Measurements from ENCODE around the gene BRD1. TPM values are rescaled to one million over a fixed set of nuclear protein-coding genes. Genes with fewer than 3 reads are reported as not detected.

The BRD1 gene
- total RNA-seq, 1 donor from 2014 or later, result 40.3 TPM

DNA sequence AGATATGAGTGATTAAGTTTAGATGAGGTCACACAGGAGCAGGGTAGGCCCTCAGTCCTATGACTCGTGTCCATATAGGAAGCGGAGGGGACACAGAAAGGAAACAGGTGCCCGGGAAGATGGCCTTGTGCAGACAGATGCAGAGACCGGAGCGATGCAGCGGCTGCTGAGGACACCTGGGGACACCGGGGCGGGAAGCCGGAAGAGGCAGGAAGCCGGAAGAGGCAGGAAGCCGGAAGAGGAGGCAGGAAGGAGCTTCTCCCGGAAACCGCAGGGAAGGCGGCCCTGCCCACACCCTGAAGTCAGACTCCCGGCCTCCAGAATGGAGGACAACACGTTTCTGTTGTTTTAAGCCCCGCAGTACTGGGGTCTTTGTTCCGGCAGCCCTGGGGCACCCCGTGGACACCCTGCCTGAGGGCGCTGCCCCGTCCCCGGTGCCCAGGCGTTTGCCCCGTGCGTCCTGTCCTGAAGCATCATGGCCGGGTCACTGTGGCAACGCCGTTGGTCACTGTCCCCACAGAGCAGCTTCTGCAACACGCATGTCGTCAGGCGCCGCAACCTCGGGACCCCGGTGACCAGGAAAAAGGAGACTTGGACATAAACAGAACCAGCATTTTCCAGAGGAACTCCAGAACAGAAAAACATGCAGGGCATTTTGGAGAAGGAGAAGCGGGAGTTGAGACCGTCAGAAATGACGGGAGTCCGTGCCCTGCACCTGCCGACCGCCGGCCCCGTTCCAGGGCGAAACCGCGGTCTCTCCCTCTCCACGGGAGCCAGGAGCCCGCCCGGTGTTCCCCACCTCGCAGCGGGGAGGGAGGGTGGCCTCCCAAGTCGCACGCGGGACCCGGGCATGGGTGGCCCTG lies 103.4 kb downstream of the BRD1 start:
- peak; percentile 52 for DNase-seq (ENCODE audit: low spot score)
- Mint-ChIP-seq H3K36me3 (ENCODE audit: low read depth, unreplicated experiment) (no peaks in the 10 kb centered on the region), H3K27me3 (ENCODE audit: unreplicated experiment) (peaks cover 8% of the 10 kb centered on the region), H3K27ac (ENCODE audit: unreplicated experiment) (no peak overlapping the region), H3K4me3 (ENCODE audit: unreplicated experiment) (peak overlapping the region; percentile 59), H3K9me3 (ENCODE audit: unreplicated experiment) (no peaks in the 10 kb centered on the region), H3K4me1 (ENCODE audit: unreplicated experiment) (peaks cover 23% of the 10 kb centered on the region)
- no peak for TF ChIP-seq CTCF (IDR thresholded peaks at IDR 0.05; ENCODE audit: unreplicated experiment)

DNA sequence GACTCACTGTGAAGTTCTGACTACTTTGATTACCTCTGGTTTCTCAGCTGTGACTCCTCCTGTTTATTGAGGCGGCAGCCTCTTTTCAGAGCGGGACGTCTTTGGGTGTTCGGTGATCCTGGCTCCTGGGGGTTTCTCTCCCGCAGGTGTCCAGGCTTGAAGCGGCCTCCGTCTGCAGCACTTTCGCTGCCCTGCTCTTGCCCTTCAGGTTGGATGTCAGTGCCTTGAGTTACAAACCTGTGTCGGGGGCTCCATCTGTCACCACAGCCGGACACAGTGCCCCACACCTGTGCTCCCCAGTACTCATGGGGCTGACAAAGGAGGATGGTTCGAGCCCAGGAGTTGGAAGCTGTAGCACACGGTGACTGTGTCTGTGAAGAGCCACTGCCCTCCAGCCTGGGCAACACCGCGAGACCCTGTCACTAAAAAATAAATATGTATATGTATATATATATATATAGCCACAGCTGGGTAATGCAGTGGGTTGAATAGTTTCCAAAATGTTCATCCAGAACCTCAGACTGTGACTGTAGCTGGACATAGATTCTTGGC lies 104.1 kb downstream of the BRD1 start:
- Mint-ChIP-seq H3K4me1 (ENCODE audit: unreplicated experiment) (peaks cover 23% of the 10 kb centered on the region), H3K36me3 (ENCODE audit: low read depth, unreplicated experiment) (no peaks in the 10 kb centered on the region), H3K4me3 (ENCODE audit: unreplicated experiment) (peak overlapping the region; percentile 43), H3K9me3 (ENCODE audit: unreplicated experiment) (no peaks in the 10 kb centered on the region), H3K27me3 (ENCODE audit: unreplicated experiment) (peaks cover 8% of the 10 kb centered on the region), H3K27ac (ENCODE audit: unreplicated experiment) (peak overlapping the region; percentile 82)
- DNase-seq (ENCODE audit: low spot score), result no peak
- no peak for TF ChIP-seq CTCF (IDR thresholded peaks at IDR 0.05; ENCODE audit: unreplicated experiment)

Other genes starting within 250 kb of the BRD1 start
- gene ZBED4, start 26.0 kb upstream of the BRD1 start, total RNA-seq (ENCODE audit: unreplicated experiment), result 22.6 TPM
- 23.2 TPM for gene ALG12, start 90.6 kb upstream of the BRD1 start, total RNA-seq (ENCODE audit: unreplicated experiment)
- gene CRELD2, start 90.8 kb upstream of the BRD1 start, total RNA-seq (ENCODE audit: unreplicated experiment), result 207 TPM
- 112 TPM for gene PIM3, start 132.9 kb upstream of the BRD1 start, total RNA-seq (ENCODE audit: unreplicated experiment)
- gene IL17REL, start 184.9 kb upstream of the BRD1 start, total RNA-seq (ENCODE audit: unreplicated experiment), result 0.15 TPM
- not detected for gene TTLL8, start 230.4 kb upstream of the BRD1 start, total RNA-seq (ENCODE audit: unreplicated experiment)

All from endothelial cell (in vitro differentiated cells).